ENCODE data around the gene ARHGAP29.

Gene ARHGAP29

GRCh38 chr1:94279038-94279437, 41.7 kb upstream of the ARHGAP29 start (continued):
- no peak for TF ChIP-seq ZBTB20 (tag by site-specific recombination; IDR thresholded peaks at IDR 0.05)
- no peak for TF ChIP-seq ZNF146 (tag by site-specific recombination; IDR thresholded peaks at IDR 0.05)
- no peak for TF ChIP-seq PRDM1 (tag by site-specific recombination; IDR thresholded peaks at IDR 0.05)
- TF ChIP-seq ZFHX2 (tag by site-specific recombination; conservative IDR thresholded peaks at IDR 0.05) = no peak
- TF ChIP-seq ZNF155 (tag by site-specific recombination; IDR thresholded peaks at IDR 0.05) = no peak
- no peak for TF ChIP-seq ZNF48 (tag by site-specific recombination; IDR thresholded peaks at IDR 0.05)
- TF ChIP-seq BCL11A (tag by site-specific recombination; IDR thresholded peaks at IDR 0.05; ENCODE audit: low read depth) = no peak
- TF ChIP-seq, protein P1, sequence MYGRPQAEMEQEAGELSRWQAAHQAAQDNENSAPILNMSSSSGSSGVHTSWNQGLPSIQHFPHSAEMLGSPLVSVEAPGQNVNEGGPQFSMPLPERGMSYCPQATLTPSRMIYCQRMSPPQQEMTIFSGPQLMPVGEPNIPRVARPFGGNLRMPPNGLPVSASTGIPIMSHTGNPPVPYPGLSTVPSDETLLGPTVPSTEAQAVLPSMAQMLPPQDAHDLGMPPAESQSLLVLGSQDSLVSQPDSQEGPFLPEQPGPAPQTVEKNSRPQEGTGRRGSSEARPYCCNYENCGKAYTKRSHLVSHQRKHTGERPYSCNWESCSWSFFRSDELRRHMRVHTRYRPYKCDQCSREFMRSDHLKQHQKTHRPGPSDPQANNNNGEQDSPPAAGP (tag by site-specific recombination; IDR thresholded peaks at IDR 0.05) = no peak

GRCh38 chr1:94276988-94277434, 39.6 kb upstream of the ARHGAP29 start:
- POLR2A ChIA-PET = no interaction called here
- TF ChIP-seq ZNF768 (tag by site-specific recombination; IDR thresholded peaks at IDR 0.05) (no peak), GLIS1 (tag by site-specific recombination; IDR thresholded peaks at IDR 0.05) (no peak), ZNF792 (tag by site-specific recombination; IDR thresholded peaks at IDR 0.05) (no peak), ZNF433 (tag by site-specific recombination; IDR thresholded peaks at IDR 0.05; ENCODE audit: low read depth) (no peak), ZNF670 (tag by site-specific recombination; IDR thresholded peaks at IDR 0.05; ENCODE audit: low read depth) (no peak), ZNF48 (tag by site-specific recombination; IDR thresholded peaks at IDR 0.05) (no peak), ZNF585B (tag by site-specific recombination; IDR thresholded peaks at IDR 0.05) (no peak), GLIS2 (tag by site-specific recombination; IDR thresholded peaks at IDR 0.05) (no peak), FEZF1 (tag by site-specific recombination; IDR thresholded peaks at IDR 0.05) (no peak), MZF1 (tag by site-specific recombination; IDR thresholded peaks at IDR 0.05; ENCODE audit: borderline replicate concordance) (no peak), ZNF292 (tag by site-specific recombination; IDR thresholded peaks at IDR 0.05; ENCODE audit: borderline replicate concordance, low read depth) (no peak), ZBTB11 (tag by site-specific recombination; conservative IDR thresholded peaks at IDR 0.05; ENCODE audit: low read depth) (no peak), ZNF548 (tag by site-specific recombination; IDR thresholded peaks at IDR 0.05) (no peak)
- TF ChIP-seq, protein P2, sequence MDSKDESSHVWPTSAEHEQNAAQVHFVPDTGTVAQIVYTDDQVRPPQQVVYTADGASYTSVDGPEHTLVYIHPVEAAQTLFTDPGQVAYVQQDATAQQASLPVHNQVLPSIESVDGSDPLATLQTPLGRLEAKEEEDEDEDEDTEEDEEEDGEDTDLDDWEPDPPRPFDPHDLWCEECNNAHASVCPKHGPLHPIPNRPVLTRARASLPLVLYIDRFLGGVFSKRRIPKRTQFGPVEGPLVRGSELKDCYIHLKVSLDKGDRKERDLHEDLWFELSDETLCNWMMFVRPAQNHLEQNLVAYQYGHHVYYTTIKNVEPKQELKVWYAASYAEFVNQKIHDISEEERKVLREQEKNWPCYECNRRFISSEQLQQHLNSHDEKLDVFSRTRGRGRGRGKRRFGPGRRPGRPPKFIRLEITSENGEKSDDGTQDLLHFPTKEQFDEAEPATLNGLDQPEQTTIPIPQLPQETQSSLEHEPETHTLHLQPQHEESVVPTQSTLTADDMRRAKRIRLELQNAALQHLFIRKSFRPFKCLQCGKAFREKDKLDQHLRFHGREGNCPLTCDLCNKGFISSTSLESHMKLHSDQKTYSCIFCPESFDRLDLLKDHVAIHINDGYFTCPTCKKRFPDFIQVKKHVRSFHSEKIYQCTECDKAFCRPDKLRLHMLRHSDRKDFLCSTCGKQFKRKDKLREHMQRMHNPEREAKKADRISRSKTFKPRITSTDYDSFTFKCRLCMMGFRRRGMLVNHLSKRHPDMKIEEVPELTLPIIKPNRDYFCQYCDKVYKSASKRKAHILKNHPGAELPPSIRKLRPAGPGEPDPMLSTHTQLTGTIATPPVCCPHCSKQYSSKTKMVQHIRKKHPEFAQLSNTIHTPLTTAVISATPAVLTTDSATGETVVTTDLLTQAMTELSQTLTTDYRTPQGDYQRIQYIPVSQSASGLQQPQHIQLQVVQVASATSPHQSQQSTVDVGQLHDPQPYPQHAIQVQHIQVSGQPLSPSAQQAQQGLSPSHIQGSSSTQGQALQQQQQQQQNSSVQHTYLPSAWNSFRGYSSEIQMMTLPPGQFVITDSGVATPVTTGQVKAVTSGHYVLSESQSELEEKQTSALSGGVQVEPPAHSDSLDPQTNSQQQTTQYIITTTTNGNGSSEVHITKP (tag by site-specific recombination; IDR thresholded peaks at IDR 0.05) = no peak
- TF ChIP-seq, protein P3, sequence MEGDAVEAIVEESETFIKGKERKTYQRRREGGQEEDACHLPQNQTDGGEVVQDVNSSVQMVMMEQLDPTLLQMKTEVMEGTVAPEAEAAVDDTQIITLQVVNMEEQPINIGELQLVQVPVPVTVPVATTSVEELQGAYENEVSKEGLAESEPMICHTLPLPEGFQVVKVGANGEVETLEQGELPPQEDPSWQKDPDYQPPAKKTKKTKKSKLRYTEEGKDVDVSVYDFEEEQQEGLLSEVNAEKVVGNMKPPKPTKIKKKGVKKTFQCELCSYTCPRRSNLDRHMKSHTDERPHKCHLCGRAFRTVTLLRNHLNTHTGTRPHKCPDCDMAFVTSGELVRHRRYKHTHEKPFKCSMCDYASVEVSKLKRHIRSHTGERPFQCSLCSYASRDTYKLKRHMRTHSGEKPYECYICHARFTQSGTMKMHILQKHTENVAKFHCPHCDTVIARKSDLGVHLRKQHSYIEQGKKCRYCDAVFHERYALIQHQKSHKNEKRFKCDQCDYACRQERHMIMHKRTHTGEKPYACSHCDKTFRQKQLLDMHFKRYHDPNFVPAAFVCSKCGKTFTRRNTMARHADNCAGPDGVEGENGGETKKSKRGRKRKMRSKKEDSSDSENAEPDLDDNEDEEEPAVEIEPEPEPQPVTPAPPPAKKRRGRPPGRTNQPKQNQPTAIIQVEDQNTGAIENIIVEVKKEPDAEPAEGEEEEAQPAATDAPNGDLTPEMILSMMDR (tag by site-specific recombination; IDR thresholded peaks at IDR 0.05) = no peak
- Histone ChIP-seq H3K4me1 (ENCODE audit: control insufficient read depth, insufficient read depth, low read length) (no peaks in the 10 kb centered on the region), H3K9me3 (ENCODE audit: control insufficient read depth, insufficient read depth, low read depth, low read length) (no peaks in the 10 kb centered on the region), H3K27ac (ENCODE audit: extremely low read depth, low read depth, low read length) (no peak overlapping the region), H3K4me3 (ENCODE audit: low read depth, low read length) (no peak overlapping the region), H3K36me3 (ENCODE audit: control insufficient read depth in 2 of 2, insufficient read depth in 1 of 2, low read length in 2 of 2) (no peaks in the 10 kb centered on the region)
- CTCF ChIA-PET = interaction anchor here (0.6 kb wide), 1 partner anchor 132 kb away, joined by 7 read pairs; no protein-coding TSS in a partner anchor

Measured in HEK293 (cell line).